Thoracic aorta (tissue), 2 donors: ENCODE measurements around the gene PPL. TPM values are rescaled to one million over a fixed set of nuclear protein-coding genes. Genes with fewer than 3 reads are reported as not detected.
"Not testable (repeated sequence)": the region's sequence is repeated elsewhere in the genome, so short reads cannot be mapped to it uniquely, and the experiment has no call there.

Source experiments
- ATAC-seq: fragments of 150-250 bp; one replicate; pipeline ENCODE4 v1.8.0; 2017; ENCODE audit warnings: low read depth; ENCODE audit not compliant: insufficient number of reproducible peaks, low FRiP score
- DNase-seq: peaks from one replicate; pipeline ENCODE4 v3.0.0-alpha.2; 2020; ENCODE audit warnings: low spot score
- H3K27ac ChIP-seq, 2 donors: fragments of 200-600 bp; sonication (generic); 1 replicate in 1 of 2; 2 replicates in 1 of 2; pipeline ENCODE4 v1.5.1; 2016; ENCODE audit warnings: mild to moderate bottlenecking in 2 of 2, moderate library complexity in 2 of 2
- H3K27me3 ChIP-seq: fragments of 200-600 bp; sonication (generic); replicated peaks from 2 replicates; pipeline ENCODE4 v1.6.0; 2016; ENCODE audit warnings: mild to moderate bottlenecking; ENCODE audit not compliant: insufficient read depth
- H3K36me3 ChIP-seq: fragments of 200-600 bp; sonication (generic); one replicate; pipeline ENCODE4 v1.5.1; 2016
- H3K4me1 ChIP-seq, 2 donors: fragments of 200-600 bp; sonication (generic); 1 replicate in 1 of 2; 2 replicates in 1 of 2; pipeline versions ENCODE4 v1.5.1 to v1.6.0; 2016; ENCODE audit warnings: low read depth in 2 of 2, mild to moderate bottlenecking in 1 of 2; ENCODE audit not compliant: control insufficient read depth in 1 of 2
- H3K4me3 ChIP-seq: fragments of 200-600 bp; sonication (generic); 2 replicates; pipeline ENCODE4 v1.5.1; 2016; ENCODE audit warnings: mild to moderate bottlenecking
- H3K9me3 ChIP-seq: fragments of 200-600 bp; sonication (generic); 2 replicates; pipeline ENCODE4 v1.5.1; 2016
- CTCF ChIP-seq: fragments of 200-600 bp; sonication (generic); IDR thresholded peaks from one replicate; pipeline ENCODE4 v1.5.1; 2019; ENCODE audit warnings: antibody characterized with exemption
- total RNA-seq, 2 donors: library from RNA; depleted of rRNA; stranded (reverse); fragments of >200 nt; gene quantifications; one replicate each; pipeline versions ENCODE4 v1.1.0 to v1.2.3, GENCODE V29; 2016

PPL gene
- total RNA-seq, 2 donors from 2014 or later: 22.6 to 28.8 TPM

GRCh38 chr16:4972938-4973587 is 36.1 kb upstream of the PPL start:
- Histone ChIP-seq H3K4me1 (no peaks in the 10 kb centered on the region), H3K9me3 (no peaks in the 10 kb centered on the region), H3K36me3 (no peaks in the 10 kb centered on the region), H3K27me3 (no peaks in the 10 kb centered on the region), H3K4me3 (no peak overlapping the region), H3K27ac (no peak overlapping the region)
- ATAC-seq (no peak), DNase-seq (no peak)
- no peak for TF ChIP-seq CTCF

- Histone ChIP-seq H3K27me3 (no peaks in the 10 kb centered on the region), H3K4me1 (no peaks in the 10 kb centered on the region), H3K9me3 (no peaks in the 10 kb centered on the region), H3K27ac (no peak overlapping the region), H3K4me3 (no peak overlapping the region), H3K36me3 (no peaks in the 10 kb centered on the region)
- ATAC-seq (no peak), DNase-seq (no peak)
- no peak for TF ChIP-seq CTCF
Observed at GRCh38 chr16:4970010-4970409, 33.1 kb upstream of the PPL start.

- no peak for TF ChIP-seq CTCF
- no peaks in the 10 kb centered on the region for H3K9me3 ChIP-seq
- H3K36me3 ChIP-seq: no peaks in the 10 kb centered on the region
- no peak for DNase-seq
- H3K4me1 ChIP-seq: no peaks in the 10 kb centered on the region
- ATAC-seq: no peak
- H3K27ac ChIP-seq: no peak overlapping the region
- H3K4me3 ChIP-seq: no peak overlapping the region
- no peaks in the 10 kb centered on the region for H3K27me3 ChIP-seq
Observed at GRCh38 chr16:4968879-4969483, 32.0 kb upstream of the PPL start.

GRCh38 chr16:4968278-4968677 is 31.3 kb upstream of the PPL start:
- DNase-seq, ATAC-seq, H3K4me3 ChIP-seq, H3K9me3 ChIP-seq, H3K36me3 ChIP-seq, H3K4me1 ChIP-seq, H3K27me3 ChIP-seq, H3K27ac ChIP-seq: not testable (repeated sequence)

- Histone ChIP-seq H3K27ac (no peak overlapping the region), H3K4me3 (no peak overlapping the region), H3K4me1 (no peaks in the 10 kb centered on the region), H3K27me3 (no peaks in the 10 kb centered on the region), H3K9me3 (no peaks in the 10 kb centered on the region), H3K36me3 (no peaks in the 10 kb centered on the region)
- no peak for TF ChIP-seq CTCF
- DNase-seq (no peak), ATAC-seq (no peak)
Observed at GRCh38 chr16:4966736-4967453, 29.9 kb upstream of the PPL start.

GRCh38 chr16:4963527-4963926 is 26.6 kb upstream of the PPL start:
- not testable (repeated sequence) for H3K27me3 ChIP-seq, H3K9me3 ChIP-seq, H3K36me3 ChIP-seq, H3K27ac ChIP-seq, H3K4me1 ChIP-seq, H3K4me3 ChIP-seq, ATAC-seq, DNase-seq
